MM.1S (cell line): Measurements from ENCODE around the gene MRPL17.

Source experiments
- EZH2 ChIP-seq: fragments of 300-600 bp; sonication (generic); optimal IDR thresholded peaks from 2 replicates; pipeline ENCODE3; 2017; ENCODE audit warnings: low read depth, mild to moderate bottlenecking, antibody characterized with exemption, low read length, mixed read lengths
- EZH2phosphoT487 ChIP-seq: fragments of 300-600 bp; sonication (generic); IDR thresholded peaks from 2 replicates; pipeline ENCODE4 v1.6.1; 2018; ENCODE audit warnings: antibody characterized with exemption, low read length
- TF ChIP-seq, protein P1 (sequence below): fragments of 300-600 bp; sonication (generic); IDR thresholded peaks from 2 replicates; pipeline ENCODE4 v1.5.1; 2016; ENCODE audit warnings: antibody characterized with exemption, low read length, mixed read lengths

DNA sequence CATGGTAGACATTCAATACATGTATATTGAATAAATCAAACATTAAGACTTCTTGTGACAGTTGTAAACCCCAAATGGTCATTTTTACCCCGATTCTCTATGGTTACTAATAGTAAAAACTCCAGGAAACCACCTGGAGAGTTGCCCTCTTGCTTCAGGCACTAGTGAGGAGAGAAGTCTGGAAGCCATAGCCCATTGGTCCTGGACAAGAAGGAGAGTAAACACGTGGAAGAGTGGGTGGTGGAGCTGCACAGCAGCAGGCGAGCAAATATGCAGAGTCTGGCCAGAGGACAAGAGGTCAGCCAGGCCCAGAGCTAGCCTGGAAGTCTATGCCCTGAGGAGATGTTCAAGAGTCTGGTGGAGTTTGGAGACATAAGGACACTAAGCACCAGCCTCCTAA lies 45.3 kb downstream of the MRPL17 start:
- TF ChIP-seq, protein P1, sequence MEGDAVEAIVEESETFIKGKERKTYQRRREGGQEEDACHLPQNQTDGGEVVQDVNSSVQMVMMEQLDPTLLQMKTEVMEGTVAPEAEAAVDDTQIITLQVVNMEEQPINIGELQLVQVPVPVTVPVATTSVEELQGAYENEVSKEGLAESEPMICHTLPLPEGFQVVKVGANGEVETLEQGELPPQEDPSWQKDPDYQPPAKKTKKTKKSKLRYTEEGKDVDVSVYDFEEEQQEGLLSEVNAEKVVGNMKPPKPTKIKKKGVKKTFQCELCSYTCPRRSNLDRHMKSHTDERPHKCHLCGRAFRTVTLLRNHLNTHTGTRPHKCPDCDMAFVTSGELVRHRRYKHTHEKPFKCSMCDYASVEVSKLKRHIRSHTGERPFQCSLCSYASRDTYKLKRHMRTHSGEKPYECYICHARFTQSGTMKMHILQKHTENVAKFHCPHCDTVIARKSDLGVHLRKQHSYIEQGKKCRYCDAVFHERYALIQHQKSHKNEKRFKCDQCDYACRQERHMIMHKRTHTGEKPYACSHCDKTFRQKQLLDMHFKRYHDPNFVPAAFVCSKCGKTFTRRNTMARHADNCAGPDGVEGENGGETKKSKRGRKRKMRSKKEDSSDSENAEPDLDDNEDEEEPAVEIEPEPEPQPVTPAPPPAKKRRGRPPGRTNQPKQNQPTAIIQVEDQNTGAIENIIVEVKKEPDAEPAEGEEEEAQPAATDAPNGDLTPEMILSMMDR, result no peak
- TF ChIP-seq EZH2phosphoT487, result no peak
- TF ChIP-seq EZH2, result no peak
